GM12872 (cell line): ENCODE results near the gene KANSL3.

Source experiments
- TF ChIP-seq, protein P1 (sequence below): IDR thresholded peaks from 3 replicates; pipeline ENCODE4 v1.5.1; 2011; ENCODE audit warnings: low read depth, mild to moderate bottlenecking, low read length, moderate library complexity; ENCODE audit not compliant: insufficient read depth

Gene KANSL3

DNA sequence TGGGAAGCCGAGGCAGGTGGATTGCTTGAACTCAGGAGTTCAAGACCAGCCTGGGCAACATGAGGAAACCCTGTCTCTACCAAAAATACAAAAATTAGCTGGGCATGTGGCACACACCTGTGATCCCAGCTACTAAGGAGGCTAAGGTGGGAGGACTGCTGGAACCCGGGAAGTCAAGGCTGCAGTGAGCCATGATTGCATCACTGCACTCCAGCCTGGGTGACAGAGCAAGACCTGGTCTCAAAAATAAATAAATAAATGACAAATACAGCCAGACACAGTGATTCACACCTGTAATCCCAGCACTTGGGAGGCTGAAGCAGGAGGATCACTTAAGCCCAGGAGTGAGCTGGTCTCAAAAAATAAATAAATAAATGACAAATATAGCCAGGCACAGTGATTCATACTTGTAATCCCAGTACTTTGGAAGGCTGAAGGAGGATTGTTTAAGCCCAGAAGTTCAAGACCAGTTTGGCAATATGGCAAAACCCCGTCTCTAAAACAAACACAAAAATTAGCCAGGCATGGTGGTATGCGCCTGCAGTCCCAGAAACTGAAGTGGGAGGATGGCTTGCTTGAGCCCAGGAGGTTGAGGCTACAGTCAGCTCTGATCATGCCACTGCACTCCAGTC, 6.2 kb downstream of the KANSL3 start:
- TF ChIP-seq, protein P1, sequence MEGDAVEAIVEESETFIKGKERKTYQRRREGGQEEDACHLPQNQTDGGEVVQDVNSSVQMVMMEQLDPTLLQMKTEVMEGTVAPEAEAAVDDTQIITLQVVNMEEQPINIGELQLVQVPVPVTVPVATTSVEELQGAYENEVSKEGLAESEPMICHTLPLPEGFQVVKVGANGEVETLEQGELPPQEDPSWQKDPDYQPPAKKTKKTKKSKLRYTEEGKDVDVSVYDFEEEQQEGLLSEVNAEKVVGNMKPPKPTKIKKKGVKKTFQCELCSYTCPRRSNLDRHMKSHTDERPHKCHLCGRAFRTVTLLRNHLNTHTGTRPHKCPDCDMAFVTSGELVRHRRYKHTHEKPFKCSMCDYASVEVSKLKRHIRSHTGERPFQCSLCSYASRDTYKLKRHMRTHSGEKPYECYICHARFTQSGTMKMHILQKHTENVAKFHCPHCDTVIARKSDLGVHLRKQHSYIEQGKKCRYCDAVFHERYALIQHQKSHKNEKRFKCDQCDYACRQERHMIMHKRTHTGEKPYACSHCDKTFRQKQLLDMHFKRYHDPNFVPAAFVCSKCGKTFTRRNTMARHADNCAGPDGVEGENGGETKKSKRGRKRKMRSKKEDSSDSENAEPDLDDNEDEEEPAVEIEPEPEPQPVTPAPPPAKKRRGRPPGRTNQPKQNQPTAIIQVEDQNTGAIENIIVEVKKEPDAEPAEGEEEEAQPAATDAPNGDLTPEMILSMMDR: no peak

DNA sequence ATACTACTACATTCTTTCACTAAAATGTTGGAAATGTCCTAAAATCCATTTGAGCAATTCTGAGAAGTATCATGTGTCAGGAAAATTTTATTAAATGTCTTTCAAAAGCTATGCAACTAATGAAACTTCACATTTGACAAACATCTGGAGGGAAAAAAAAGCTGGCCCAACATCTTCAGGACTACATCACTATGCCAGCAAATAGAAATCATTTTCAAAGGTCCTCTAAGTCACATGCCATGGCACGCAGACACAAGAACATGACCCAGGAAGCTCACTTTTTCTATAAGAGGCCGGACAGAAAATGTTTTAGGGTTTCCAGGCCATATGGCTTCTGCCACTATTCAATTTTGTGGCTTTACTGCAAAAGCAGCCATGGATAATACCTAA, 11.6 kb downstream of the KANSL3 start:
- TF ChIP-seq, protein P1: no peak

DNA sequence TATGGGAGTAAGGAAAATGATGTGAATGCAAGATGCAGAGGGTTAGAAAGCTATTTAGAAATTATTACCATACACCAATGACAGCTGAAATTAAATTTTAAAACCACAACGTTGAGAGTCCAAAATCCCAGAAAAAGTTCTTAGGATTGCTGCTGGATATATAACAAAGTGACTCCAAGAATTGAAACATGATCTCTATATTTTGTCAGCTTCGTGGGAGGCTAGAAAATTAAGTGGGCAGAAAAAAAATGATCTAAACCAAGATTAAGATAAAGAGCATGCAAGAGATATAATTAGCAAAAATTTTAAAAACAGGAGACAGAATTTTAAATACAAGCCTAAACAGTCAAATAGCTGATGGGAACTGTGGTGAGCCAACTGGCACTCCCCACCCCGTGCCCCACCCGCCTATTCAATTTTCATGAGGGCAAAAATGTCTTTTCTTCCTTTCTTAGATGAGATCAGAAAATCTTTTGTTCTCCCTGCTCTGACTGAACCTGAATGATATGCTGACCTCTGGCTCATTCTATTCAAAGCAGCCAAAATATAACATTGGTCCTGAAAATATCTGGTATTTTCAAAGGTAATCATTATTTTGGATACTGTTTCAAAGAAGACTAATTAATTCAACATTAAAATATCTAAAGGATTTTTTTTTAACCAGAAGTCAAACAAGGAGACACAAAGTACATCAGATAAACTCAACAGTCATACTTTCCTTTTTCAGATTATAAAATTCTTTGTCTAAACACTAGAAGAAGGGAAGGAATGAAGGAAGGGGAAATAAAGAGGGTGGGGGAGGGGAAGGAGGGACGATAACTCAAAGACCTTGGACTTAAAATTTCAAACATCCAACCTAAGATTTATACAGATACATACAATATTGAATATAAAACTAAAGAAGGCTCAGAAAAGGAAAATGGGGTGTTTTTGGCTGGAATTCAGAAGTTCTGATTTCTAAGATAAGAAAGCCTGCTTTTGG, 12.2 kb downstream of the KANSL3 start:
- TF ChIP-seq, protein P1: no peak

DNA sequence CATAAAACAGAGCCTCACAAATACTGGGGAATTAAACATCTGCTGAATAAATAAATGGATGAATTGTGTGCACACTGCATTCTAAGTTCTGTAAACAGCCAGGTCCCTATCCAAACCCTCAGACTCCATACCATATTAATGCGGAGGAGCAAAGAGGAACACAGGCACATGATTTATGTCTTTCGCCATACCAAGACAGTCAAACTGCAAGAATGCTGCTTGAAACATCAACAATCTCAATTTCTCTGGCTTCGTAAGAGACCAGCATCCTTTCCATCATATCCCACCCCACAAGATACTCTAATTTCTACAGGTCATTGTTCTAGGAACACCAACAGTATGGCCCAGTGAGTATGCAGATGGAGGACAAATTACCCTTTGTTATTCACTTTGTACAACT, 15.0 kb downstream of the KANSL3 start:
- TF ChIP-seq, protein P1: no peak

DNA sequence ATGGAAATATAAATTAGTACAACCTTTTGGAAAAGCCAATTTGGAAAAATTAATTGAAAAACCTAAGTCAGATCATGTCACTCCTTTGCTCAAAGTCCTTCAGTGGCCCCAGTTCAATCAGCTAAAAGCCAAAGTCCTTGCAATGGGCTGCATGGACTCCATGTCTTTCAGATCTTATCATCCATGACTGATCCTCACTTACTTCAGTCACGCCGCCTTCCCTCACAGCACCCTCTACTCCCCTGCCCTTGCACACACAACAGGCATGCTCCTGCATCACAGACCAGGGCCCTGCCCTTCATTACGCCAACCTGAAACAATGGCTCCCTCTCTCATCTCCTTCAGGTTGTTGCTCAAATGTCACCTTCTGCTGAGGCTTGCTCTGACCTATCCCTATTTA, 15.6 kb downstream of the KANSL3 start:
- TF ChIP-seq, protein P1: no peak

DNA sequence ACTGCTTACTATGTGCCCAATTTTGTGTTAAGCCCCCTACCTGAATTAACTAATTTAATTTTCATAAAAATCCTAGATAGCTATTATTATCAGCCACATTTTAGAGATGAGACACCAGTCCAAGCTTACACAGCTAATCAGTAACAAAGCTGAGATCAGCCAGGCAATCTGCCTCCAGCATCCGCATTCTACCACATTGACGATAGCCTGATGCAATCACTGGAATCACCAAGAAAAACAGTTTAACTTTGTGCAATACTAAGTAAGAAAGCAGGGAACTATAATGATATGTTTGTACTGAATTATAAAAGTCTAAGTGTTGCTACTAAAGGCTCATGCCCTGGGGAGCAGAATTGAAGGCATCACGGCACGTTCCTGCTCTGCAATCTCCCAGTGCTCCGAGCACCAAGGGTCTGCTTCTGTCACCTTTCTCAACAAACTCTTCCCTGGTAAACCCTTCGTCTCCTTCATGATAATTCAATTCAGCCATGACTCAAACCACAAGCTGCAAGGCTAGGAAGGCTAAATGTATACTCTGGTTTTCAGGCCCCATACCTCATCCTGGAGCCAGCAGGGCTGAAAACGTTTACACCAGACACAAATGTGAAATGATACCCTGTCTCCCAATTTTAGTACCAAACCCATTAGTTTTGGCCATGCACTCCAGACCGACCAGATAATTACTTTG, 19.4 kb downstream of the KANSL3 start:
- TF ChIP-seq, protein P1: no peak

DNA sequence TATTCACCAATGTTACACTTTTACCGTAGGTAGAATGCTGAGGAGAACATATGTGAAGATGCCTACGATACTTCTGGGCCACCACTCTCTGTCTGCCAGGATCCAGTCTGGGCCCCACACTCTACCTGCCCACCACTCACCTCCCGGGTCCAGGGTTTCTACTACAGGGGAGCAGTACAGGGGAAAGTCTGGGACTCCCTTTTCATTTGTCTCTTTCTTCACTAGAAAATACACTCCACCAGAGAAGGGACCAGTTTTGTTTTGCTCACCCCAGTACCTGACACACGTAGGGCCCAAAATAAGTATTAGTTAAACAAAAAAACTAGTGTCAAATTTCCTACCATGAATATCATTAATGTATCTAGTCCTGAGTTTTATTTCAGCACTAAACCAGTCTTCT, 21.1 kb downstream of the KANSL3 start:
- TF ChIP-seq, protein P1: no peak
